Measurements from ENCODE around the gene TSSC4. TPM values are rescaled to one million over a fixed set of nuclear protein-coding genes. Genes with fewer than 3 reads are reported as not detected.

TSSC4 gene
- total RNA-seq, 1 donor from 2014 or later, result 70.8 TPM

DNA sequence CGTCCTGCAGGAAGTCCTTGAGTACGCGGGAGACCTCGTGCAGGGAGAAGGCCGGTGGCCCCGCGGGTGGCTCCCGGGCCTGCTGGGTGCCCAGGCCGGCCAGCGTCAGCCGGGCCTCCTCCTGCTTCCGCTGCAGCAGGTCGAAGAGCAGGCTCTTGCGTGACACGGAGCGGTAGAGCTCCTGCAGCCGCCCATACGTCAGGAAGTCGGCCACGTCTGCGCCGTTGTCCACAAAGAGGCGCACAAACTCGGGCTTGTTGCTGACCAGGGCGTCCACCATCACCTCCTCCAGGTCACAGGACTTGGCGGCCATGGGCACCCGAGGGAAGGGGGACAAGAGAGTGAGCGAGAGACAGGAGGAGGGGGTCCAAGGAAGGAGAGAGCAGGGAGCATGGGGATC lies 14.6 kb downstream of the TSSC4 start:
- DNase-seq (ENCODE audit: low spot score), result no peak
- Mint-ChIP-seq H3K9me3 (no peaks in the 10 kb centered on the region), H3K36me3 (ENCODE audit: low read depth) (no peaks in the 10 kb centered on the region), H3K27me3 (ENCODE audit: insufficient read depth) (no peaks in the 10 kb centered on the region), H3K4me3 (no peak overlapping the region), H3K4me1 (ENCODE audit: low read depth) (no peaks in the 10 kb centered on the region), H3K27ac (no peak overlapping the region)
- intact Hi-C loops (cut with micrococcal nuclease), result no loop called here

- H3K4me3 Mint-ChIP-seq, result no peak overlapping the region
- intact Hi-C loops (cut with micrococcal nuclease), result no loop called here
- H3K9me3 Mint-ChIP-seq, result no peaks in the 10 kb centered on the region
- no peak overlapping the region for H3K27ac Mint-ChIP-seq
- H3K4me1 Mint-ChIP-seq (ENCODE audit: low read depth), result no peaks in the 10 kb centered on the region
- no peaks in the 10 kb centered on the region for H3K36me3 Mint-ChIP-seq (ENCODE audit: low read depth)
- no peak for DNase-seq (ENCODE audit: low spot score)
- no peaks in the 10 kb centered on the region for H3K27me3 Mint-ChIP-seq (ENCODE audit: insufficient read depth)
Observed at GRCh38 chr11:2415601-2416380, 15.2 kb downstream of the TSSC4 start.

DNA sequence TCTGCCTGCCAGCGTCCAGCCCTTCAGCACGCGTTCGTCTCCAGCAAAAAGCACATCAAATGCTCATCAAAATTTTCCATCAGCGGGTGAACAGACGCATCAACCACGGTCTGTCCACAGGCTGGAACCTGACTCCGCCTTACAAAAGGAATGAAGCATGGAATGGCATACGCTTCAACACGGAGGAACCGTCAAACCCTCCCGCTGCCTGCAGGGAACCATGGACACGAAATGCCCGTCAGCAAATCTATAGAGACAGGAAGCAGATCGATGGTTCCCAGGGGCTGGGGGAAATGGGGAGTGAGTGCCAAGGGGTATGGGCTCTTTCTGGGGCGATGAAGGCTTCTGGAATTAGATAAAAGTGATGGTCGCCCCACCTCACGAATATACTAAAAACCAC lies 16.2 kb downstream of the TSSC4 start:
- H3K9me3 Mint-ChIP-seq, result no peaks in the 10 kb centered on the region
- no peaks in the 10 kb centered on the region for H3K4me1 Mint-ChIP-seq (ENCODE audit: low read depth)
- H3K27me3 Mint-ChIP-seq (ENCODE audit: insufficient read depth), result no peaks in the 10 kb centered on the region
- no peaks in the 10 kb centered on the region for H3K36me3 Mint-ChIP-seq (ENCODE audit: low read depth)
- intact Hi-C loops (cut with micrococcal nuclease), result no loop called here
- H3K4me3 Mint-ChIP-seq, result no peak overlapping the region
- no peak for DNase-seq (ENCODE audit: low spot score)
- H3K27ac Mint-ChIP-seq, result no peak overlapping the region

GRCh38 chr11:2417856-2418692 lies 17.5 kb downstream of the TSSC4 start:
- DNase-seq (ENCODE audit: low spot score), result no peak
- H3K4me3 Mint-ChIP-seq, result no peak overlapping the region

GRCh38 chr11:2418693-2419360 lies 18.3 kb downstream of the TSSC4 start:
- intact Hi-C loops (cut with micrococcal nuclease), result loop anchor here (1.0 kb wide), 1 partner anchor 118 kb away; the partner anchor contains the start of gene C11orf21
- H3K4me3 Mint-ChIP-seq, result no peak overlapping the region
- H3K4me1 Mint-ChIP-seq (ENCODE audit: low read depth), result no peaks in the 10 kb centered on the region

More at GRCh38 chr11:2417856-2418692, 17.5 kb downstream of the TSSC4 start:
- intact Hi-C loops (cut with micrococcal nuclease), result no loop called here
- no peaks in the 10 kb centered on the region for H3K36me3 Mint-ChIP-seq (ENCODE audit: low read depth)
- no peak overlapping the region for H3K27ac Mint-ChIP-seq
- H3K9me3 Mint-ChIP-seq, result no peaks in the 10 kb centered on the region
- H3K27me3 Mint-ChIP-seq (ENCODE audit: insufficient read depth), result no peaks in the 10 kb centered on the region
- no peaks in the 10 kb centered on the region for H3K4me1 Mint-ChIP-seq (ENCODE audit: low read depth)

GRCh38 chr11:2419638-2420501 lies 19.3 kb downstream of the TSSC4 start:
- no peaks in the 10 kb centered on the region for H3K4me1 Mint-ChIP-seq (ENCODE audit: low read depth)
- no peaks in the 10 kb centered on the region for H3K27me3 Mint-ChIP-seq (ENCODE audit: insufficient read depth)
- DNase-seq (ENCODE audit: low spot score), result peak; percentile 47
- no peaks in the 10 kb centered on the region for H3K9me3 Mint-ChIP-seq
- H3K4me3 Mint-ChIP-seq, result no peak overlapping the region
- intact Hi-C loops (cut with micrococcal nuclease), result loop anchor here (1.0 kb wide), 5 partner anchors 20 to 234 kb away; partner anchors contain the start of genes C11orf21 and TSSC4
- no peaks in the 10 kb centered on the region for H3K36me3 Mint-ChIP-seq (ENCODE audit: low read depth)
- no peak overlapping the region for H3K27ac Mint-ChIP-seq

More at GRCh38 chr11:2418693-2419360, 18.3 kb downstream of the TSSC4 start:
- no peaks in the 10 kb centered on the region for H3K9me3 Mint-ChIP-seq
- no peak for DNase-seq (ENCODE audit: low spot score)
- no peak overlapping the region for H3K27ac Mint-ChIP-seq
- no peaks in the 10 kb centered on the region for H3K27me3 Mint-ChIP-seq (ENCODE audit: insufficient read depth)
- H3K36me3 Mint-ChIP-seq (ENCODE audit: low read depth), result no peaks in the 10 kb centered on the region

DNA sequence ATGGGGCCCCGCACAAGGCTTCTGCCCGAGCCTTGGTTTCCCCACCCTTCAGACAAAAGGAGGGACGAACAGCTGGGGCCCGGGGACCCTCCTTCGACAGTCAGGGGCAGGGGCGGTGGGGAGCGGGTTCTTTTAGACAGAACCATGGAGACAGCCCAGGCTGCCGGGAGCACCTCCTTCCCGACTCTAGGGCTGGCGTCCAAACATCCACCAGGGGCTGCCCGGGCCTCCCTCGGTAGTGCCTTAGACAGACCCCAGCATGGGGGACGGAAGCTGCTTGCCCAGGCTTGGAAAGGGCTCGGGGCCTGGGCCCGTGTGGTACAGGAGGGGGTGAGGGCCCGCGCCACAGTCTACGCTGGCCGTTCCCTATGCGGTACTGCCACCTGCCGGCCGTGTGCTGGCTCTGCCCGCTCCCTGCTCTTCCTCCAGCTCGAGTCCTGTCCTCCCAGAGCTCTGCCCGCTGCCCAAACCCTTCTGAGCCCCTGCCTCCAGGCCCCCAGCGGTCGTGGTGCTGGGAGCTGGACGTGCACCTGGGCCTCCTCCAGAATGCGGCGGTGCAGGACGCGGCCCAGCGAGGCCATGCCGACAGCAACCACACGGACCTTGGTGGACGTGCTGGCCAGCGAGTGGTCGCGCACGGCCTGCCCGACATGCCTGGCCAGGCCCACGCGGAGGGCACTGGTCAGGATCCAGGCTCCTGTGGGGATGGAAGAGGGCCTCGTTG lies 20.1 kb downstream of the TSSC4 start:
- DNase-seq (ENCODE audit: low spot score), result peak; percentile 56
- no peaks in the 10 kb centered on the region for H3K9me3 Mint-ChIP-seq
- intact Hi-C loops (cut with micrococcal nuclease), result loop anchor here (1.0 kb wide), 4 partner anchors 20 to 234 kb away; partner anchors contain the start of gene TSSC4
- no peaks in the 10 kb centered on the region for H3K27me3 Mint-ChIP-seq (ENCODE audit: insufficient read depth)
- H3K36me3 Mint-ChIP-seq (ENCODE audit: low read depth), result no peaks in the 10 kb centered on the region
- H3K4me1 Mint-ChIP-seq (ENCODE audit: low read depth), result no peaks in the 10 kb centered on the region
- H3K4me3 Mint-ChIP-seq, result no peak overlapping the region
- no peak overlapping the region for H3K27ac Mint-ChIP-seq

GRCh38 chr11:2421226-2421994 lies 20.9 kb downstream of the TSSC4 start:
- no peak overlapping the region for H3K4me3 Mint-ChIP-seq
- no peaks in the 10 kb centered on the region for H3K9me3 Mint-ChIP-seq
- intact Hi-C loops (cut with micrococcal nuclease), result no loop called here
- H3K27me3 Mint-ChIP-seq (ENCODE audit: insufficient read depth), result no peaks in the 10 kb centered on the region
- no peak for DNase-seq (ENCODE audit: low spot score)
- H3K4me1 Mint-ChIP-seq (ENCODE audit: low read depth), result no peaks in the 10 kb centered on the region
- no peak overlapping the region for H3K27ac Mint-ChIP-seq
- no peaks in the 10 kb centered on the region for H3K36me3 Mint-ChIP-seq (ENCODE audit: low read depth)

- no peaks in the 10 kb centered on the region for H3K27me3 Mint-ChIP-seq (ENCODE audit: insufficient read depth)
- DNase-seq (ENCODE audit: low spot score), result no peak
- no peaks in the 10 kb centered on the region for H3K36me3 Mint-ChIP-seq (ENCODE audit: low read depth)
- no peaks in the 10 kb centered on the region for H3K9me3 Mint-ChIP-seq
- H3K27ac Mint-ChIP-seq, result no peak overlapping the region
- H3K4me3 Mint-ChIP-seq, result no peak overlapping the region
- no peaks in the 10 kb centered on the region for H3K4me1 Mint-ChIP-seq (ENCODE audit: low read depth)
- intact Hi-C loops (cut with micrococcal nuclease), result no loop called here
Observed at GRCh38 chr11:2421996-2422395, 21.4 kb downstream of the TSSC4 start.

DNA sequence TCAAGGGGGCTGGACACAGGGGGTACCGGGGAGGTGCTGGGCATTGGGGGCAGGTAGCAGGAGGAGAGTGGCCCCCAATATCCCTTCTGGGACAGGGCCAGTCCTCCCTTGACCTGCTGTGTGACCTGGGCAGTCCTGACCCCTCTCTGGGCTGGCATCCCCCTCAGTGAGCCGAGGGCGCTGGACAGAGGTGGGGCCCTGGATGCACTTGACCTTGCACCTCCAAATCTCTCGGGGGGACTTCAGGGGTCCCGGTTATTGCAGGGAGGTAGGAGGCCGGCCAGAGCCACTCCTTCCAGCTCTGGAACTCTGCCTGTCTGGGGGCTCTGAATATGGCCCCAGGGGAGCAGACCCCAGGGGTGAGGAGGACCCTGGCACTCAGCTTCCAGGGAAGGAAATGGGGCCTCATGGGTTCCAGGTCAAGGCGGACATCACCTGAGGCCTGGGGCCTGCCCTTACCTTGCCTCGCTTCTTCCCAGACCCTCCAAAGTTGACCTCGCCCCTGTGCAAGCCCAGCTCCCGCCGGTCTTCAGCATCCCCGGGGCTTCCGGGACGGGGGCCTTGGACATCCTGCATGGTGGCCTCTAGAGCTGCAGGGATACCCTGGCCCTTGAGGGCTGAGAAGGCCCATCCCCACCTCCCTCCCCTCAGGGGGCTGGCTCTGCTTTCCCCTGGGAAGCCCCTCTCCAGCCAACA lies 22.1 kb downstream of the TSSC4 start:
- H3K4me3 Mint-ChIP-seq, result no peak overlapping the region
- no peak overlapping the region for H3K27ac Mint-ChIP-seq
- no peaks in the 10 kb centered on the region for H3K36me3 Mint-ChIP-seq (ENCODE audit: low read depth)
- H3K9me3 Mint-ChIP-seq, result no peaks in the 10 kb centered on the region
- intact Hi-C loops (cut with micrococcal nuclease), result no loop called here
- no peaks in the 10 kb centered on the region for H3K4me1 Mint-ChIP-seq (ENCODE audit: low read depth)
- no peaks in the 10 kb centered on the region for H3K27me3 Mint-ChIP-seq (ENCODE audit: insufficient read depth)
- no peak for DNase-seq (ENCODE audit: low spot score)

Data from activated T-helper 1 cell treated with anti-CD3 and anti-CD28 coated beads, Interleukin-12 subunit alpha, Interleukin-12 subunit beta, Interleukin-2, Interleukin-4 antibody, amounts not matched to agents 30 ng/mL and 10 ng/mL and 1 ng/mL, durations not matched to agents 14 hours and 24 hours and 36 hours (primary cell).